ENCODE data around the gene PDIA6.

Gene PDIA6

GRCh38 chr2:10826625-10827024 is 14.0 kb upstream of the PDIA6 start:
- no peak overlapping the region for H3K27ac ChIP-seq (replicated peaks)
- TF ChIP-seq REST (IDR thresholded peaks at IDR 0.05; ENCODE audit: insufficient replicate concordance, low read depth) (no peak), CTCF (IDR thresholded peaks at IDR 0.05; ENCODE audit: insufficient read depth, low read length) (no peak), POLR2AphosphoS5 (IDR thresholded peaks at IDR 0.05; ENCODE audit: low read depth) (no peak), GABPA (IDR thresholded peaks at IDR 0.05; ENCODE audit: low read depth) (no peak), SPI1 (IDR thresholded peaks at IDR 0.05; ENCODE audit: borderline replicate concordance, low read depth) (no peak)
- H3K27me3 ChIP-seq (ENCODE audit: insufficient read depth, poor library complexity, severe bottlenecking), result peaks cover 29% of the 10 kb centered on the region
- H3K4me3 ChIP-seq (replicated peaks; ENCODE audit: insufficient read depth, low read length), result no peak overlapping the region
- DNase-seq (ENCODE audit: low read depth in 1 of 2, low spot score in 1 of 2), result no peak

GRCh38 chr2:10826026-10826425 is 13.4 kb upstream of the PDIA6 start:
- Histone ChIP-seq H3K4me3 (replicated peaks; ENCODE audit: insufficient read depth, low read length) (no peak overlapping the region), H3K27me3 (ENCODE audit: insufficient read depth, poor library complexity, severe bottlenecking) (peaks cover 29% of the 10 kb centered on the region), H3K27ac (replicated peaks) (no peak overlapping the region)
- TF ChIP-seq POLR2AphosphoS5 (IDR thresholded peaks at IDR 0.05; ENCODE audit: low read depth) (no peak), REST (IDR thresholded peaks at IDR 0.05; ENCODE audit: insufficient replicate concordance, low read depth) (no peak), SPI1 (IDR thresholded peaks at IDR 0.05; ENCODE audit: borderline replicate concordance, low read depth) (no peak), CTCF (IDR thresholded peaks at IDR 0.05; ENCODE audit: insufficient read depth, low read length) (no peak), GABPA (IDR thresholded peaks at IDR 0.05; ENCODE audit: low read depth) (no peak)
- DNase-seq (ENCODE audit: low read depth in 1 of 2, low spot score in 1 of 2), result no peak

GRCh38 chr2:10824191-10824590 is 11.6 kb upstream of the PDIA6 start:
- Histone ChIP-seq H3K4me3 (replicated peaks; ENCODE audit: insufficient read depth, low read length) (no peak overlapping the region), H3K27me3 (ENCODE audit: insufficient read depth, poor library complexity, severe bottlenecking) (peaks cover 25% of the 10 kb centered on the region), H3K27ac (replicated peaks) (no peak overlapping the region)
- TF ChIP-seq SPI1 (IDR thresholded peaks at IDR 0.05; ENCODE audit: borderline replicate concordance, low read depth), result no peak
- no peak for TF ChIP-seq POLR2AphosphoS5 (IDR thresholded peaks at IDR 0.05; ENCODE audit: low read depth)
- no peak for TF ChIP-seq REST (IDR thresholded peaks at IDR 0.05; ENCODE audit: insufficient replicate concordance, low read depth)
- TF ChIP-seq CTCF (IDR thresholded peaks at IDR 0.05; ENCODE audit: insufficient read depth, low read length), result no peak
- no peak for TF ChIP-seq GABPA (IDR thresholded peaks at IDR 0.05; ENCODE audit: low read depth)
- DNase-seq (ENCODE audit: low read depth in 1 of 2, low spot score in 1 of 2), result no peak

Measured in HL-60 (cell line).